Measurements from ENCODE around the gene SOX11.

DNA sequence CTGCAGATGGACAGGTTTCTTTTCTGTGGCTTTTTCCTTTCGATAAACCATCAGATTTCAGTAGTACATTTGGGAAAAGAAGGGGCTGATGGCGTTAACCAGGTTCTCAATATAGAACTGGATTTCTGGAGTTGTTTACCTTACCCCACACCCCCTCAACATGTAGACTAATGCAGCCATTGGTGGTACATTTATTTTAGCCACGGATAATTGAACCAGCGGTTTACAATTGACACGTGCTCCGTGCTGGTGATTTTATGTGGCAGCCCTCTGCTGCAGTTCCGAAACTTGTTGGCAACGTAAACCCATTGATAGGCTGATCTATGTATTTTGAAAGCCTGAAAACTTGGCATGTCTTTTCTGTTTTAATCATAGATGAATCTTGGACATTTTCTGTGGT lies 5.4 kb downstream of the SOX11 start:
- TF ChIP-seq, protein P1, sequence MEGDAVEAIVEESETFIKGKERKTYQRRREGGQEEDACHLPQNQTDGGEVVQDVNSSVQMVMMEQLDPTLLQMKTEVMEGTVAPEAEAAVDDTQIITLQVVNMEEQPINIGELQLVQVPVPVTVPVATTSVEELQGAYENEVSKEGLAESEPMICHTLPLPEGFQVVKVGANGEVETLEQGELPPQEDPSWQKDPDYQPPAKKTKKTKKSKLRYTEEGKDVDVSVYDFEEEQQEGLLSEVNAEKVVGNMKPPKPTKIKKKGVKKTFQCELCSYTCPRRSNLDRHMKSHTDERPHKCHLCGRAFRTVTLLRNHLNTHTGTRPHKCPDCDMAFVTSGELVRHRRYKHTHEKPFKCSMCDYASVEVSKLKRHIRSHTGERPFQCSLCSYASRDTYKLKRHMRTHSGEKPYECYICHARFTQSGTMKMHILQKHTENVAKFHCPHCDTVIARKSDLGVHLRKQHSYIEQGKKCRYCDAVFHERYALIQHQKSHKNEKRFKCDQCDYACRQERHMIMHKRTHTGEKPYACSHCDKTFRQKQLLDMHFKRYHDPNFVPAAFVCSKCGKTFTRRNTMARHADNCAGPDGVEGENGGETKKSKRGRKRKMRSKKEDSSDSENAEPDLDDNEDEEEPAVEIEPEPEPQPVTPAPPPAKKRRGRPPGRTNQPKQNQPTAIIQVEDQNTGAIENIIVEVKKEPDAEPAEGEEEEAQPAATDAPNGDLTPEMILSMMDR (IDR thresholded peaks at IDR 0.05), result no peak
- no peak for TF ChIP-seq EZH2 (IDR thresholded peaks at IDR 0.05; ENCODE audit: borderline replicate concordance, insufficient read depth, low read depth, low read length, poor library complexity, severe bottlenecking)
